GM13976 (cell line): ENCODE measurements around the gene FAM228A.
"Not testable (repeated sequence)": the region's sequence is repeated elsewhere in the genome, so short reads cannot be mapped to it uniquely, and the experiment has no call there.

Source experiments
- DNase-seq: peaks from one replicate; pipeline ENCODE4 v3.0.0; 2012; ENCODE audit warnings: low spot score
- in situ Hi-C: fragments of 300-500 bp; cut with MboI; formaldehyde crosslinking; loops from one replicate; pipeline ENCODE4 v1.12.0; 2022; ENCODE audit warnings: low sequenced_read_pairs, mixed read lengths, inconsistent platforms; ENCODE audit not compliant: unreplicated experiment
- TF ChIP-seq, protein P1 (sequence below): IDR thresholded peaks from 2 replicates; pipeline ENCODE4 v1.5.1; 2012; ENCODE audit warnings: borderline replicate concordance, mild to moderate bottlenecking; ENCODE audit not compliant: insufficient read depth; ENCODE audit errors: extremely low read depth, missing control alignments, control extremely low read depth

Gene FAM228A

DNA sequence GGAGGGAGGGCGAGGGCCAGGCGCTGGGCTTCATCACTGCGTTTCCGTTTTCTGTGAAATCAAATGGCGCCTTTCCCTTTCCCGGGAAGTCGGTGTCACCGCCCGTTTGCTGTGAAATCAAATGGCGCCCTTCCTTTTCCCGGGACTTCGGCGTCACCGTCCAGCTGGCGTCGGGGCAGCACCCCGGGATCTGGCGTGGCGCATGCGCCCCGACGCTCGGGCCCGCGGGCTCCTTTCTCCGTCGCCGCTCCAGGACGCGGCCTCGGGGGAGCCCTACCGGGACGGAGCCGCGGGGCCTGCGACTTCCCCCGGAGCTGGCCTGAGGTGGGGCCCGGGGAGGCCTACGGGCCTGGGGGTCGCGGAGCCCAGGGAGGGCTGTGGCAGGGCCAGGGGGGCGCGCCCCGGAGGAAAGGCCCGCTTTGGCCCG is at the start of gene FAM228A:
Gene FAM228A (plus strand): TSS at position 203 of the 427 bp plus-strand sequence. CDS start 428 bp downstream, outside the sequence.
- TF ChIP-seq, protein P1, sequence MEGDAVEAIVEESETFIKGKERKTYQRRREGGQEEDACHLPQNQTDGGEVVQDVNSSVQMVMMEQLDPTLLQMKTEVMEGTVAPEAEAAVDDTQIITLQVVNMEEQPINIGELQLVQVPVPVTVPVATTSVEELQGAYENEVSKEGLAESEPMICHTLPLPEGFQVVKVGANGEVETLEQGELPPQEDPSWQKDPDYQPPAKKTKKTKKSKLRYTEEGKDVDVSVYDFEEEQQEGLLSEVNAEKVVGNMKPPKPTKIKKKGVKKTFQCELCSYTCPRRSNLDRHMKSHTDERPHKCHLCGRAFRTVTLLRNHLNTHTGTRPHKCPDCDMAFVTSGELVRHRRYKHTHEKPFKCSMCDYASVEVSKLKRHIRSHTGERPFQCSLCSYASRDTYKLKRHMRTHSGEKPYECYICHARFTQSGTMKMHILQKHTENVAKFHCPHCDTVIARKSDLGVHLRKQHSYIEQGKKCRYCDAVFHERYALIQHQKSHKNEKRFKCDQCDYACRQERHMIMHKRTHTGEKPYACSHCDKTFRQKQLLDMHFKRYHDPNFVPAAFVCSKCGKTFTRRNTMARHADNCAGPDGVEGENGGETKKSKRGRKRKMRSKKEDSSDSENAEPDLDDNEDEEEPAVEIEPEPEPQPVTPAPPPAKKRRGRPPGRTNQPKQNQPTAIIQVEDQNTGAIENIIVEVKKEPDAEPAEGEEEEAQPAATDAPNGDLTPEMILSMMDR: no peak
- in situ Hi-C loops: no loop called here
- DNase-seq: no peak

GRCh38 chr2:24125956-24126355 is 48.9 kb upstream of the FAM228A start:
- DNase-seq: no peak
- in situ Hi-C loops: no loop called here
- TF ChIP-seq, protein P1: no peak

DNA sequence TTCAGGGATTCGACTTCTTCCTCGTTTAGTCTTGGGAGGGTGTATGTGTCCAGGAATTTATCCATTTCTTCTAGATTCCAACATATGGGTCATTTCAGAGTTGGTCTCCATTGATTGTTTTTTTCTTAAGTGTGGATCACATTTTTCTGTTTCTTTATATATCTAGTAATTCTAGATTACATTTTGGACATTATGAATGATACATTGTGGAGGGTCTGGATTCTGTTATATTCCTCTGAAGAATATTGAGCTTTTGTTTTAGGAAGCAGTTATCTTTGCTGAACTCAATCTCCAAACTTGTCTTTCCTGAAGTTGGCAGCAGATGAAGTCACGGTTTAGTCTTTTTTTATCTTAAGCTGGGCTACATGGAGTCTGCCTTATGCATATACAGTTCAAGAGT is 42.3 kb upstream of the FAM228A start:
- TF ChIP-seq, protein P1: no peak
- in situ Hi-C loops: no loop called here
- DNase-seq: no peak

- in situ Hi-C loops, DNase-seq: not testable (repeated sequence)
Measured at GRCh38 chr2:24140305-24140704, 34.5 kb upstream of the FAM228A start.

DNA sequence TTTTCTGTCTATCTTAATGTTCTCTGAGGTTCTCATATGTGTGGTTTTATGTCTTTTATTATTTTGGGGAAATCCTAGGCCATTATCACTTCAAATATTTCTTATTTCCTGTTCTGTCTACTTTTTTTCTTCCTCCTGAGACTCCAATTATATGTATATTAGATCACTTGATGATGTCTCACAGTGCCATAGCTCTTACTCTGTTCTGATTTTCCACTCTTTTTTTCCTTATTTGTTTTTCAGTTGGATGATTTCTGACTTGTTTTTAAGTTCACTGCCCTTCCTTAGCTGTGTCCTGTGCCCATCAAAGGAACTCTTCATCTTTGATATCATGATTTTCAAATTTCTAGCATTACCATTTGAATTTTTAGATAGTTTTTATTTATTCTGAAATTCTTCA is 27.5 kb upstream of the FAM228A start:
- TF ChIP-seq, protein P1: no peak
- in situ Hi-C loops: no loop called here
- DNase-seq: no peak

DNA sequence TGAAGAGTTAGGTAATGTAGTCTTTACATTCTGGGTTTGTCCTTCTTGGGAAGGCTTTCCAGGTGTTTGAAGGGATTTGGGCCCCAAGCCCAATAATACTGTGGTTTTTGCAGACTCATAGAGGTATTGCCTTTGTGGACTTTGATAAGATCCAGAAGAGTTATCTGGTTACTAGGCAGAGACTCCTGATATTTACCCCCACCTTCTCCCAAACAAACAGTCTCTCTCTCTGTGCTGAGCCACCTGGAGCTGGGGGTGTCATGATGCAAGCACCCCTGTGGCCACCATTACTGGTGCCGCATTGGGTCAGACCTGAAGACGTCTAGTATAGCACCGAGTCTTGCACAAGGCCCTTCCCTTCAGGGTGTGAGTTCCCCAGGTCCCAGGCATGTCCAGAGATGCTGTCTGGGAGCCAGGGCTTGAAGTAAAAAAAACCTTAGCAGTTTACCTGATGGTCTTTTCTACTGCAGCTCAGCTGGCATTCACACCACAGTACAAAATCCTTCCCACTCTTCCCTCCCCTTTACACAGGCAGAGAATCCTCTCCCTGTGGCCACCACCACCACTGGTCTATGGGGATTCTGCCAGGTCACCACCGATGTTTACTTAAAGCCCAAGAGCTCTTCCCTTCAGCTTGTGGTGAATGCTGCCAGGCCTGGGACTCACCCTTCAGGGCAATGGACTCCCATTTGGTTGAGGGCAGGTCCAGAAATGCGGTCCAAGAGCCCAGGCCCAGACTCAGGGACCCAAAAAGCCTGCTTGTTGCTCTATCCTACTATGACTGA is 22.2 kb upstream of the FAM228A start:
- TF ChIP-seq, protein P1: no peak
- DNase-seq: no peak
- in situ Hi-C loops: no loop called here

- no peak for DNase-seq
- in situ Hi-C loops: no loop called here
- TF ChIP-seq, protein P1: no peak
Measured at GRCh38 chr2:24153478-24153877, 21.4 kb upstream of the FAM228A start.
